ENCODE measurements around the gene HSPBP1.

- TF ChIP-seq PRDM6 (tag by site-specific recombination; IDR thresholded peaks at IDR 0.05) (no peak), ZNF560 (tag by site-specific recombination; IDR thresholded peaks at IDR 0.05; ENCODE audit: borderline replicate concordance) (no peak), ZNF292 (tag by site-specific recombination; IDR thresholded peaks at IDR 0.05; ENCODE audit: borderline replicate concordance, low read depth) (no peak), ZNF274 (IDR thresholded peaks at IDR 0.05; ENCODE audit: low read length) (no peak), ZNF274 (tag by site-specific recombination; IDR thresholded peaks at IDR 0.05; ENCODE audit: borderline replicate concordance) (no peak), REST (tag by site-specific recombination; IDR thresholded peaks at IDR 0.05) (no peak), GLI4 (tag by site-specific recombination; IDR thresholded peaks at IDR 0.05) (no peak), EGR2 (tag by site-specific recombination; IDR thresholded peaks at IDR 0.05; ENCODE audit: low read depth) (no peak), ZNF302 (tag by site-specific recombination; IDR thresholded peaks at IDR 0.05; ENCODE audit: low read depth) (no peak), ZNF677 (tag by site-specific recombination; IDR thresholded peaks at IDR 0.05) (no peak), BCL11A (tag by site-specific recombination; IDR thresholded peaks at IDR 0.05; ENCODE audit: low read depth) (no peak)
- TF ChIP-seq, protein P1, sequence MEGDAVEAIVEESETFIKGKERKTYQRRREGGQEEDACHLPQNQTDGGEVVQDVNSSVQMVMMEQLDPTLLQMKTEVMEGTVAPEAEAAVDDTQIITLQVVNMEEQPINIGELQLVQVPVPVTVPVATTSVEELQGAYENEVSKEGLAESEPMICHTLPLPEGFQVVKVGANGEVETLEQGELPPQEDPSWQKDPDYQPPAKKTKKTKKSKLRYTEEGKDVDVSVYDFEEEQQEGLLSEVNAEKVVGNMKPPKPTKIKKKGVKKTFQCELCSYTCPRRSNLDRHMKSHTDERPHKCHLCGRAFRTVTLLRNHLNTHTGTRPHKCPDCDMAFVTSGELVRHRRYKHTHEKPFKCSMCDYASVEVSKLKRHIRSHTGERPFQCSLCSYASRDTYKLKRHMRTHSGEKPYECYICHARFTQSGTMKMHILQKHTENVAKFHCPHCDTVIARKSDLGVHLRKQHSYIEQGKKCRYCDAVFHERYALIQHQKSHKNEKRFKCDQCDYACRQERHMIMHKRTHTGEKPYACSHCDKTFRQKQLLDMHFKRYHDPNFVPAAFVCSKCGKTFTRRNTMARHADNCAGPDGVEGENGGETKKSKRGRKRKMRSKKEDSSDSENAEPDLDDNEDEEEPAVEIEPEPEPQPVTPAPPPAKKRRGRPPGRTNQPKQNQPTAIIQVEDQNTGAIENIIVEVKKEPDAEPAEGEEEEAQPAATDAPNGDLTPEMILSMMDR (tag by site-specific recombination; IDR thresholded peaks at IDR 0.05): no peak
These were observed 41.7 kb upstream of the HSPBP1 start for GRCh38 chr19:55321466-55322137.

Measured in HEK293 (cell line).